IMR-90 (cell line): ENCODE results near the gene MGAT4A. TPM values are rescaled to one million over a fixed set of nuclear protein-coding genes. Genes with fewer than 3 reads are reported as not detected.

Source experiments
- ATAC-seq: fragments of 200-7000 bp; cut with Tn5 transposase; 2 replicates; pipeline ENCODE4 v1.9.1; 2020; ENCODE audit warnings: low read depth, mild to moderate bottlenecking, moderate library complexity
- BruUV-seq: library from RNA; stranded (reverse); fragments of 400-500 nt; replicated peaks from 2 replicates; lab custom pipeline; 2021; lab: Mats Ljungman, UMichigan
- CTCF ChIA-PET: fragments of 300-600 bp; formaldehyde crosslinking; extraction: SDS; loops from one replicate; lab custom pipeline; 2021; ENCODE audit warnings: antibody characterized with exemption; lab: Yijun Ruan, JAX
- POLR2A ChIA-PET: fragments of 300-600 bp; sonication (Branson Sonifier 250); formaldehyde crosslinking; loops from one replicate; lab custom pipeline; 2022; ENCODE audit warnings: antibody characterized with exemption; ENCODE audit not compliant: unreplicated experiment; lab: Charles Lee
- DNase-seq: peaks from one replicate; pipeline ENCODE4 v3.0.0; 2013
- H2AFZ ChIP-seq: replicated peaks from 2 replicates; pipeline ENCODE3; 2013; ENCODE audit warnings: low read length, mild to moderate bottlenecking; ENCODE audit not compliant: poor library complexity
- H2AK5ac ChIP-seq: 2 replicates; pipeline ENCODE4 v1.6.1; 2013; ENCODE audit warnings: low read depth, low read length, inconsistent platforms
- H2AK9ac ChIP-seq: replicated peaks from 2 replicates; pipeline ENCODE3; 2013; ENCODE audit warnings: mild to moderate bottlenecking, low read depth, low read length, moderate library complexity; ENCODE audit not compliant: poor library complexity
- H2BK120ac ChIP-seq: 2 replicates; pipeline ENCODE4 v1.6.1; 2013; ENCODE audit warnings: low read depth, low read length, inconsistent platforms
- H2BK15ac ChIP-seq: 3 replicates; pipeline ENCODE4 v1.6.1; 2013; ENCODE audit warnings: low read depth, low read length, inconsistent platforms
- H2BK20ac ChIP-seq: 2 replicates; pipeline ENCODE4 v1.6.1; 2013; ENCODE audit warnings: low read depth, mild to moderate bottlenecking, inconsistent platforms, low read length, moderate library complexity
- H2BK5ac ChIP-seq: 2 replicates; pipeline ENCODE4 v1.6.1; 2013; ENCODE audit warnings: mild to moderate bottlenecking, low read depth, low read length, inconsistent platforms; ENCODE audit not compliant: poor library complexity, severe bottlenecking
- H3K14ac ChIP-seq: replicated peaks from 2 replicates; pipeline ENCODE4 v1.6.1; 2013; ENCODE audit warnings: low read depth, low read length, inconsistent platforms
- H3K18ac ChIP-seq: 2 replicates; pipeline ENCODE4 v1.6.1; 2013; ENCODE audit warnings: low read depth, low read length, control low read depth
- H3K23ac ChIP-seq: 2 replicates; pipeline ENCODE4 v1.6.1; 2013; ENCODE audit warnings: low read depth, low read length, inconsistent platforms
- H3K27ac ChIP-seq: 2 replicates; pipeline ENCODE4 v1.5.1; 2013; ENCODE audit warnings: mild to moderate bottlenecking, control low read depth, low read length; ENCODE audit not compliant: insufficient read depth
- H3K27me3 ChIP-seq: 2 replicates; pipeline ENCODE4 v1.6.1; 2013; ENCODE audit warnings: low read length; ENCODE audit not compliant: control insufficient read depth, insufficient read depth
- H3K36me3 ChIP-seq: 2 replicates; pipeline ENCODE4 v1.6.1; 2013; ENCODE audit warnings: low read length, mixed read lengths; ENCODE audit not compliant: control insufficient read depth, insufficient read depth
- H3K4ac ChIP-seq: 2 replicates; pipeline ENCODE4 v1.6.1; 2013; ENCODE audit warnings: low read depth, low read length, inconsistent platforms
- H3K4me1 ChIP-seq: 2 replicates; pipeline ENCODE4 v1.6.1; 2013; ENCODE audit warnings: low read length, mixed read lengths; ENCODE audit not compliant: control insufficient read depth, insufficient read depth
- H3K4me2 ChIP-seq: 2 replicates; pipeline ENCODE4 v1.6.1; 2013; ENCODE audit warnings: low read depth, mild to moderate bottlenecking, control low read depth, low read length, moderate library complexity
- H3K4me3 ChIP-seq: 2 replicates; pipeline ENCODE4 v1.5.1; 2013; ENCODE audit warnings: low read depth, mild to moderate bottlenecking, control low read depth, low read length, moderate library complexity; ENCODE audit not compliant: insufficient read depth
- H3K56ac ChIP-seq: 2 replicates; pipeline ENCODE4 v1.6.1; 2013; ENCODE audit warnings: low read length, inconsistent platforms; ENCODE audit not compliant: insufficient read depth; ENCODE audit errors: extremely low read depth
- H3K79me1 ChIP-seq, 2 experiments: 2 replicates each; pipeline ENCODE4 v1.6.1; 2013; ENCODE audit warnings: low read length in 2 of 2, inconsistent platforms in 1 of 2, low read depth in 1 of 2
- H3K9ac ChIP-seq: 2 replicates; pipeline ENCODE4 v1.6.1; 2013; ENCODE audit warnings: low read depth, low read length, control low read depth
- H3K9me1 ChIP-seq: 2 replicates; pipeline ENCODE4 v1.6.1; 2013; ENCODE audit warnings: low read length, inconsistent platforms; ENCODE audit not compliant: insufficient read depth
- H3K9me3 ChIP-seq: 2 replicates; pipeline ENCODE4 v1.6.1; 2013; ENCODE audit warnings: low read length; ENCODE audit not compliant: control insufficient read depth, insufficient read depth
- H4K20me1 ChIP-seq: 2 replicates; pipeline ENCODE4 v1.6.1; 2013; ENCODE audit warnings: low read length, inconsistent platforms; ENCODE audit not compliant: insufficient read depth
- H4K5ac ChIP-seq: 2 replicates; pipeline ENCODE4 v1.6.1; 2013; ENCODE audit warnings: mild to moderate bottlenecking, low read depth, low read length, control low read depth
- H4K8ac ChIP-seq, 2 experiments: 2 replicates each; pipeline ENCODE4 v1.6.1; 2013; ENCODE audit warnings: low read depth in 2 of 2, low read length in 2 of 2, control low read depth in 1 of 2, inconsistent platforms in 1 of 2
- H4K91ac ChIP-seq: 2 replicates; pipeline ENCODE4 v1.6.1; 2013; ENCODE audit warnings: low read depth, low read length, inconsistent platforms; ENCODE audit not compliant: insufficient read depth
- MAFK ChIP-seq: IDR thresholded peaks from 2 replicates; pipeline ENCODE4 v1.6.1; 2012; ENCODE audit warnings: low read depth, low read length, improper control_type of control experiment
- MXI1 ChIP-seq: IDR thresholded peaks from 2 replicates; pipeline ENCODE4 v1.6.1; 2012; ENCODE audit warnings: low read depth, mild to moderate bottlenecking, low read length, moderate library complexity, borderline replicate concordance
- RAD21 ChIP-seq: IDR thresholded peaks from 2 replicates; pipeline ENCODE4 v1.6.1; 2012; ENCODE audit warnings: low read length, improper control_type of control experiment
- WGBS, 2 experiments: methylation state at CpG; one replicate each; pipeline versions ENCODE4 v1.1.5 to v1.1.7; 2013; ENCODE audit warnings: missing lambda C conversion rate in 2 of 2; ENCODE audit not compliant: insufficient read length in 1 of 2; ENCODE audit errors: extremely low coverage in 2 of 2; 5-methylcytosine and 5-hydroxymethylcytosine counted together
- dilution Hi-C: fragments of 300-500 bp; cut with HindIII; formaldehyde crosslinking; loops from one replicate; pipeline ENCODE4 v1.14.3; 2018; ENCODE audit warnings: low sequenced_read_pairs; ENCODE audit not compliant: unreplicated experiment
- in situ Hi-C: fragments of 300-500 bp; cut with MboI; formaldehyde crosslinking; loops from 3 replicates; pipeline ENCODE4 v1.14.3; 2019; ENCODE audit warnings: low sequenced_read_pairs, inconsistent platforms, mixed read lengths
- intact Hi-C: fragments of 100-400 bp; cut with micrococcal nuclease; formaldehyde crosslinking; loops from 2 replicates; pipeline ENCODE4 v1.10.0; 2022
- polyA plus RNA-seq, 3 experiments: library from polyadenylated mRNA; depleted of rRNA; stranded (reverse); fragments of >200 nt; gene quantifications; 2 replicates each; pipeline ENCODE4 v1.2.3, GENCODE V29; 2012; ENCODE audit warnings: low replicate concordance in 1 of 3
- total RNA-seq: library from RNA; depleted of rRNA; stranded (reverse); fragments of >200 nt; gene quantifications from 2 replicates; pipeline ENCODE4 v1.2.3, GENCODE V29; 2012

Gene MGAT4A
- total and polyA plus RNA-seq, 2 of the 4 experiments (the other 2 are of a cell fraction): under 0.01 TPM; not detected in 1

- Histone ChIP-seq H2AK5ac (no peak overlapping the region), H3K14ac (no peak overlapping the region), H4K20me1 (no peaks in the 10 kb centered on the region), H3K4me3 (no peak overlapping the region), H3K9me3 (no peaks in the 10 kb centered on the region), H4K8ac (no peak overlapping the region), H2BK15ac (no peak overlapping the region), H3K18ac (no peak overlapping the region), H3K9ac (no peak overlapping the region), H3K4ac (no peak overlapping the region), H3K79me1 (no peaks in the 10 kb centered on the region), H3K4me1 (no peaks in the 10 kb centered on the region), H2AFZ (no peak overlapping the region), H2BK5ac (no peak overlapping the region), H3K56ac (no peak overlapping the region), H3K9me1 (no peaks in the 10 kb centered on the region), H2BK20ac (no peak overlapping the region), H2BK120ac (no peak overlapping the region), H4K91ac (no peak overlapping the region), H2AK9ac (no peak overlapping the region), H3K27me3 (0 out of 2 replicates have a peak, but pooled peaks cover 3% of the 10 kb centered on the region), H3K27ac (no peak overlapping the region), H3K23ac (no peak overlapping the region), H3K4me2 (no peak overlapping the region), H3K36me3 (no peaks in the 10 kb centered on the region), H4K5ac (no peak overlapping the region)
- DNase-seq: no peak
- WGBS, 2 experiments: 61% methylated on average over 4 of the region's 8 CpGs; no CpG with 5 or more reads in 1 of the 2 experiments
- ChIA-PET CTCF (no interaction called here), POLR2A (no interaction called here)
- no TSS peak for BruUV-seq
- intact Hi-C loops: no loop called here
- ATAC-seq: no peak
- no peak for TF ChIP-seq MAFK
- no peak for TF ChIP-seq RAD21
- no peak for TF ChIP-seq MXI1
- in situ Hi-C loops: no loop called here
- dilution Hi-C loops: no loop called here
Measured at GRCh38 chr2:98702127-98702802, 28.7 kb downstream of the MGAT4A start.
